Mesothelial cell of epicardium (in vitro differentiated cells): ENCODE data around the gene ZNF213. TPM values are rescaled to one million over a fixed set of nuclear protein-coding genes. Genes with fewer than 3 reads are reported as not detected.
A peak's percentile ranks its signal among the peaks of the same experiment; 100 is the strongest.

ENCODE experiments used
- DNase-seq, 2 experiments: peaks; one replicate each; pipeline ENCODE4 v3.0.0; 2021; ENCODE audit warnings: low spot score in 2 of 2; ENCODE audit not compliant: unreplicated experiment in 2 of 2
- H3K27ac Mint-ChIP-seq: 2 replicates; pipeline ENCODE4 v1.8.0; 2021; ENCODE audit warnings: mixed read lengths
- H3K27me3 Mint-ChIP-seq: 2 replicates; pipeline ENCODE4 v1.8.0; 2021; ENCODE audit warnings: low read depth, mixed read lengths
- H3K36me3 Mint-ChIP-seq: 2 replicates; pipeline ENCODE4 v1.8.0; 2021; ENCODE audit warnings: mixed read lengths
- H3K4me1 Mint-ChIP-seq: 2 replicates; pipeline ENCODE4 v1.8.0; 2021; ENCODE audit warnings: mixed read lengths
- H3K4me3 Mint-ChIP-seq: 2 replicates; pipeline ENCODE4 v1.8.0; 2021; ENCODE audit warnings: mild to moderate bottlenecking, moderate library complexity, mixed read lengths
- H3K9me3 Mint-ChIP-seq: 2 replicates; pipeline ENCODE4 v1.8.0; 2021; ENCODE audit warnings: mixed read lengths
- CTCF ChIP-seq: fragments of 200-600 bp; sonication (generic); IDR thresholded peaks from one replicate; pipeline ENCODE4 v1.5.0; 2021; ENCODE audit warnings: antibody characterized with exemption; ENCODE audit not compliant: unreplicated experiment
- total RNA-seq: library from RNA; stranded (reverse); gene quantifications from 3 replicates; pipeline ENCODE4 v1.2.1, GENCODE V29; 2021

ZNF213 gene
- total RNA-seq, 1 donor from 2014 or later, result 13.4 TPM

GRCh38 chr16:3099732-3100499 is 34.9 kb upstream of the ZNF213 start:
- peak overlapping the region; percentile 64 for H3K4me3 Mint-ChIP-seq
- H3K9me3 Mint-ChIP-seq, result no peaks in the 10 kb centered on the region
- H3K36me3 Mint-ChIP-seq, result no peaks in the 10 kb centered on the region
- H3K4me1 Mint-ChIP-seq, result peaks cover 18% of the 10 kb centered on the region
- peak; percentile 88 to 90 for DNase-seq
- peak overlapping the region; percentile 77 for H3K27ac Mint-ChIP-seq
- peaks cover 29% of the 10 kb centered on the region for H3K27me3 Mint-ChIP-seq
- TF ChIP-seq CTCF, result no peak

GRCh38 chr16:3101018-3101840 is 33.6 kb upstream of the ZNF213 start:
- peaks cover 23% of the 10 kb centered on the region for H3K4me1 Mint-ChIP-seq
- H3K4me3 Mint-ChIP-seq, result peak overlapping the region; percentile 8
- H3K36me3 Mint-ChIP-seq, result no peaks in the 10 kb centered on the region
- no peak for DNase-seq
- TF ChIP-seq CTCF, result peak; percentile 56
- peak overlapping the region; percentile 4 for H3K27ac Mint-ChIP-seq
- peaks cover 29% of the 10 kb centered on the region for H3K27me3 Mint-ChIP-seq
- H3K9me3 Mint-ChIP-seq, result no peaks in the 10 kb centered on the region

GRCh38 chr16:3101841-3102470 is 32.9 kb upstream of the ZNF213 start:
- Mint-ChIP-seq H3K9me3 (no peaks in the 10 kb centered on the region), H3K27me3 (peaks cover 29% of the 10 kb centered on the region), H3K27ac (no peak overlapping the region), H3K4me3 (no peak overlapping the region), H3K4me1 (peaks cover 26% of the 10 kb centered on the region), H3K36me3 (no peaks in the 10 kb centered on the region)
- TF ChIP-seq CTCF, result no peak
- DNase-seq, result no peak

- Mint-ChIP-seq H3K9me3 (no peaks in the 10 kb centered on the region), H3K4me1 (peaks cover 11% of the 10 kb centered on the region), H3K27ac (peak overlapping the region; percentile 89), H3K4me3 (peak overlapping the region; percentile 69), H3K36me3 (no peaks in the 10 kb centered on the region), H3K27me3 (peaks cover under 1% of the 10 kb centered on the region)
- TF ChIP-seq CTCF, result no peak
- peak; percentile 87 to 93 for DNase-seq
Observed at GRCh38 chr16:3106205-3106928, 28.5 kb upstream of the ZNF213 start.
